GM21576 (cell line): ENCODE measurements around the gene GPC3.

Source experiments
- ATAC-seq: cut with Tn5 transposase; IDR thresholded peaks from one replicate; pipeline ENCODE4 v1.9.1; 2021; ENCODE audit warnings: mild to moderate bottlenecking, moderate library complexity; ENCODE audit not compliant: unreplicated experiment

The GPC3 gene

GRCh38 chrX:133576876-133577275 lies 408.5 kb downstream of the GPC3 start:
- no peak for ATAC-seq

GRCh38 chrX:133575501-133576136 lies 409.8 kb downstream of the GPC3 start:
- ATAC-seq, result no peak

GRCh38 chrX:133574716-133575115 lies 410.7 kb downstream of the GPC3 start:
- ATAC-seq, result no peak

GRCh38 chrX:133570549-133570948 lies 414.8 kb downstream of the GPC3 start:
- no peak for ATAC-seq

GRCh38 chrX:133569217-133569616 lies 416.2 kb downstream of the GPC3 start:
- ATAC-seq, result no peak

- ATAC-seq, result no peak
Measured at GRCh38 chrX:133568109-133568508, 417.3 kb downstream of the GPC3 start.

- no peak for ATAC-seq
Measured at GRCh38 chrX:133566876-133567275, 418.5 kb downstream of the GPC3 start.

GRCh38 chrX:133563705-133564104 lies 421.7 kb downstream of the GPC3 start:
- ATAC-seq, result no peak

GRCh38 chrX:133561251-133561650 lies 424.1 kb downstream of the GPC3 start:
- ATAC-seq, result no peak

- no peak for ATAC-seq
Measured at GRCh38 chrX:133559909-133560308, 425.5 kb downstream of the GPC3 start.

- ATAC-seq, result no peak
Measured at GRCh38 chrX:133555782-133556458, 429.5 kb downstream of the GPC3 start.

- no peak for ATAC-seq
Measured at GRCh38 chrX:133550665-133551485, 434.5 kb downstream of the GPC3 start.

GRCh38 chrX:133549295-133549933 lies 436.0 kb downstream of the GPC3 start:
- no peak for ATAC-seq

GRCh38 chrX:133546441-133546840 lies 439.0 kb downstream of the GPC3 start:
- no peak for ATAC-seq

- no peak for ATAC-seq
Measured at GRCh38 chrX:133544778-133545177, 440.6 kb downstream of the GPC3 start.

- ATAC-seq, result no peak
Measured at GRCh38 chrX:133544115-133544514, 441.3 kb downstream of the GPC3 start.

GRCh38 chrX:133543654-133544053 lies 441.7 kb downstream of the GPC3 start:
- no peak for ATAC-seq

- no peak for ATAC-seq
Measured at GRCh38 chrX:133542476-133542875, 442.9 kb downstream of the GPC3 start.

- no peak for ATAC-seq
Measured at GRCh38 chrX:133541021-133541420, 444.4 kb downstream of the GPC3 start.

GRCh38 chrX:133538148-133538547 lies 447.2 kb downstream of the GPC3 start:
- ATAC-seq, result no peak

- no peak for ATAC-seq
Measured at GRCh38 chrX:133537142-133537541, 448.3 kb downstream of the GPC3 start.
